ENCODE results near the gene AASS.
"Not testable (repeated sequence)": the region's sequence is repeated elsewhere in the genome, so short reads cannot be mapped to it uniquely, and the experiment has no call there.

The AASS gene

DNA sequence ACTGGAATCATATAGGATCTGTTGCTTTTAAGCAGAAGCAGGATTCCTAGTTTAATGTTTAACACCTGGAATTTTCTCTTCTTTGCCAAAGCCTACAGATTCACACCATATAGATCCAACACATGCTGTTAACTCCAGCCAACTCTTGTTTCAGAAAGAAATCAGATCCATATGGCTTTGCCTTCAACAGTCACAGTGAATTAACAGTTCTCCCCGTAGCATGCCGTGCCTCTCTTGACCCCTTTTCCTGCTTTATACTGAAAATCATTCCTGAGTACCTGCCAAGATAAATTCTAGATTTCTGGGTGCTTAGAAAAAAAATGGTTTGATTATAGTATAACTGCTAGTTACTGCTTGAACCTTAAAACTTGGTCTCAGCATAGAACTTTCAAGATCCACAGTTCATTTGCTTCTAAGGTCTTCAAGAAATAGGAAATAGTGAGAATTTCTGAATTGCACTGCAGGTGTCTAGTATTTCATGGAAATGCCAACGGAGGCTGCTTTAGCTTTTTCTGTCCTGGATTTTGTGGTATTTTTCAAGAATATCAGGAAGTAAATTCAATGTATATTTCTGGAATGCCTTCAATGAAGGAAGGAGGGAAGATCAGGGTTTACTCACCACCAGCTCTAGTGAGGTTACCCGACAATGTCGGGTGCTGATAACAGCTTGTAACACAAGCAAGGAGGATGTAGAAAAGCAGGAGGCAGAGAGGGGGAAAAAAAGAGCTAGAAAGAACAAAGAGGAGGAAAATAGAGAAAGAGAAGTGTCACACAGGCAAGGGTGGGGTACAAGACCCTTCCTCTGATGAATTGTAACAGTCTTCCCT lies 6.6 kb downstream of the AASS start:
- peak; percentile 59 for DNase-seq (ENCODE audit: low read depth)
- no peak for TF ChIP-seq CTCF (conservative IDR thresholded peaks at IDR 0.05; ENCODE audit: control insufficient read depth, insufficient read depth, low read depth, low read length)

DNA sequence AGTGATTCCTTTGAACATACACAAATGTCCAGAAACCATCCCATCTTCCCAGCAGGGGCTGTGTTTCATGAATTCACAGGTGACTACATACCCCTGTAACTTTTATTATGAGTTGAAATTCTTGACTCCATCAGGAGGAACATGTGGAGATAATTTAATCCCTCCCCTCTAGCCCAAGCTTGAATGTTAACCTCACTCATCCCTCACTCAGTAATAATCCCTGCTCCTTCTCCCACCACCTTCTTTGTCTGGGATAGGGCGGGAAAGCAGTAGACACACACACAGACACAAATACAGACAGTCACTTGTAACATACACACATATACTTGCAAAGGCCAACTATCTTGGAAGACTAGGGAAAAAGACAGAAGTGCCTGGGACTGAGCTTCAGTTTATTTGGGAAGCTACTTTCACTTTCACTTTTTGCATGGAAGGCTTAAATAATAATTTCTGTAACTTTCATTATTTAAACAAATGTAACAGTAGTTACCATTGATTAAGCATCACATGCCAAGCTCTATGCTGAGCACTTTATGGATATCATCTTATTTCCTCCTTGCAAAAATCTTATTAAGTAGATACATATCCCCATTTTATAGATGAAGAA lies 7.3 kb downstream of the AASS start:
- no peak for TF ChIP-seq CTCF (conservative IDR thresholded peaks at IDR 0.05; ENCODE audit: control insufficient read depth, insufficient read depth, low read depth, low read length)
- H3K4me3 ChIP-seq (ENCODE audit: control insufficient read depth, low read depth, low read length), result peak overlapping the region; percentile 49
- DNase-seq (ENCODE audit: low read depth), result peak; percentile 33

More for the DNA sequence above, 6.6 kb downstream of the AASS start:
- H3K4me3 ChIP-seq (ENCODE audit: control insufficient read depth, low read depth, low read length), result peak overlapping the region; percentile 49

DNA sequence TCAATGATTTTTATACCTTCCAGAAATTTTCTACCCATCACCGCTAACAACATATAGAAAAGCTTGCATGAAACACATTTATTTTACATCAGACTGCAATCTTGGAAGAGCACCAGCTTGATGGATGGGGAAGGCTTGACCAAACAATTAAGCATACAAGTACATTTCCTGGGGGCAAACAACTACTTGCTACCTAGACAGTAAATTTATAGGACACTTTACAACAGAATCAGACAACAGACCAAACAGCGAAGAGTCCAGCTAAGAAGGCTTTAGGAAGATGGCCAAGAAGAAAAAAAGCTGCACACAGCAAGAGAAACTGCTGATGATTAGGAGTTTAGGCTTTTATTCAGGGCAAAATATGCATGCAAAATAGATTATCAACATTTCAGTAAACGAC lies 8.0 kb downstream of the AASS start:
- DNase-seq (ENCODE audit: low read depth), result peak; percentile 8
- no peak for TF ChIP-seq CTCF (conservative IDR thresholded peaks at IDR 0.05; ENCODE audit: control insufficient read depth, insufficient read depth, low read depth, low read length)
- no peak overlapping the region for H3K4me3 ChIP-seq (ENCODE audit: control insufficient read depth, low read depth, low read length)

DNA sequence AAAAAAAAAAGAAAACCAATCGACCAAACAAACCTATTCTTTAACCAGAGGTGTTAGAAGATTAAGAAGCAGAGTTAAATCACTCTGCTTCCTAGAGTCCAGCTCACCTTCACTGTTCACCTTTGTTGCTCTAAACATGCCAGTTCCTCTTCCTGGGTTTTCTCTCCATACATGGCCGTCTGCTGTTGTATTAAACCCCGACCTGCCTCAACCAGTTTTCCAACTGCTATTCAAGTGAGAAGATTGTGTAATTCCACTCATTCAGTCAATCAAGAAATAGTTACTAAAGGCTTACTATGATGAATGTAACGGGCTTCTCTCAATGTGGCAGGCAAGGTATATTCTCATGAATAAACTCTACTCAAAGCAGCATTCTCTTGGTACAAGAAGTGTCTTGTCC lies 8.8 kb downstream of the AASS start:
- no peak for TF ChIP-seq CTCF (conservative IDR thresholded peaks at IDR 0.05; ENCODE audit: control insufficient read depth, insufficient read depth, low read depth, low read length)
- no peak for DNase-seq (ENCODE audit: low read depth)
- H3K4me3 ChIP-seq (ENCODE audit: control insufficient read depth, low read depth, low read length), result no peak overlapping the region

DNA sequence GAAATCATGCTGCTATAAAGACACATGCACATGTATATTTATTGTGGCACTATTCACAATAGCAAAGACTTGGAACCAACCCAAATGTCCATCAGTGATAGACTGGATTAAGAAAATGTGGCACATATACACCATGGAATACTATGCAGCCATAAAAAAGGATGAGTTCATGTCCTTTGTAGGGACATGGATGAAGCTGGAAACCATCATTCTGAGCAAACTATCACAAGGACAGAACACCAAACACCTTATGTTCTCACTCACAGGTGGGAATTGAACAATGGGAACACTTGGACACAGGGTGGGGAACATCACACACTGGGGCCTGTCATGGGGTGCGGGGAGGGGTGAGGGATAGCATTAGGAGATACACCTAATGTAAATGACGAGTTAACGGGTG lies 9.3 kb downstream of the AASS start:
- not testable (repeated sequence) for DNase-seq (ENCODE audit: low read depth); H3K4me3 ChIP-seq (ENCODE audit: control insufficient read depth, low read depth, low read length)

GRCh38 chr7:122133477-122133876 lies 10.6 kb downstream of the AASS start:
- no peak for DNase-seq (ENCODE audit: low read depth)
- no peak overlapping the region for H3K4me3 ChIP-seq (ENCODE audit: control insufficient read depth, low read depth, low read length)
- no peak for TF ChIP-seq CTCF (conservative IDR thresholded peaks at IDR 0.05; ENCODE audit: control insufficient read depth, insufficient read depth, low read depth, low read length)

GRCh38 chr7:122132341-122132740 lies 11.7 kb downstream of the AASS start:
- DNase-seq (ENCODE audit: low read depth), result peak; percentile 83
- no peak for TF ChIP-seq CTCF (conservative IDR thresholded peaks at IDR 0.05; ENCODE audit: control insufficient read depth, insufficient read depth, low read depth, low read length)
- no peak overlapping the region for H3K4me3 ChIP-seq (ENCODE audit: control insufficient read depth, low read depth, low read length)

All from fibroblast of mammary gland (primary cell).